Activated B cell treated with CpG ODN at 0.5 μM for 24 hours (primary cell): ENCODE data around the gene CHEK1. TPM values are rescaled to one million over a fixed set of nuclear protein-coding genes. Genes with fewer than 3 reads are reported as not detected.
A peak's percentile ranks its signal among the peaks of the same experiment; 100 is the strongest.

Source experiments
- ATAC-seq: fragments of 200-7000 bp; cut with Tn5 transposase; one replicate; pipeline ENCODE4 v1.10.0; 2021; ENCODE audit warnings: low read depth, mild to moderate bottlenecking, moderate library complexity
- CTCF ChIA-PET: fragments of 350-600 bp; sonication (Branson Sonifier 250); formaldehyde crosslinking; loops from one replicate; lab custom pipeline; 2021; ENCODE audit warnings: antibody characterized with exemption; lab: Charles Lee
- POLR2A ChIA-PET: fragments of 350-600 bp; sonication (Branson Sonifier 250); formaldehyde crosslinking; loops from one replicate; lab custom pipeline; 2021; ENCODE audit warnings: antibody characterized with exemption; lab: Charles Lee
- DNase-seq: peaks from one replicate; pipeline ENCODE4 v3.0.0; 2022
- H3K27ac Mint-ChIP-seq: one replicate; pipeline ENCODE4 v1.8.0; 2020; ENCODE audit warnings: mixed read lengths
- H3K27me3 Mint-ChIP-seq: one replicate; pipeline ENCODE4 v1.8.0; 2021; ENCODE audit warnings: mixed read lengths
- H3K36me3 Mint-ChIP-seq: one replicate; pipeline ENCODE4 v1.8.0; 2021; ENCODE audit warnings: low read depth, mixed read lengths
- H3K4me1 Mint-ChIP-seq: one replicate; pipeline ENCODE4 v1.8.0; 2021; ENCODE audit warnings: mixed read lengths
- H3K4me3 Mint-ChIP-seq: one replicate; pipeline ENCODE4 v1.8.0; 2020; ENCODE audit warnings: mild to moderate bottlenecking, mixed read lengths
- H3K9me3 Mint-ChIP-seq: one replicate; pipeline ENCODE4 v1.8.0; 2020; ENCODE audit warnings: mixed read lengths
- CTCF ChIP-seq: fragments of 200-600 bp; IDR thresholded peaks from one replicate; pipeline ENCODE4 v1.8.0; 2022; ENCODE audit warnings: antibody characterized with exemption, mild to moderate bottlenecking
- intact Hi-C: fragments of 100-400 bp; cut with micrococcal nuclease; formaldehyde crosslinking; loops from one replicate; pipeline ENCODE4 v1.15.1; 2024
- total RNA-seq: library from RNA; stranded (reverse); gene quantifications from 2 replicates; pipeline ENCODE4 v1.2.3, GENCODE V29; 2022

CHEK1 gene
- total RNA-seq, 1 donor from 2014 or later, result 9.6 TPM

- no peak overlapping the region for H3K4me3 Mint-ChIP-seq
- H3K27ac Mint-ChIP-seq, result no peak overlapping the region
- H3K36me3 Mint-ChIP-seq, result peaks cover 49% of the 10 kb centered on the region
- DNase-seq (no peak), ATAC-seq (no peak)
- TF ChIP-seq CTCF, result no peak
- ChIA-PET CTCF (no interaction called here), POLR2A (no interaction called here)
- no peaks in the 10 kb centered on the region for H3K27me3 Mint-ChIP-seq
- peaks cover 20% of the 10 kb centered on the region for H3K4me1 Mint-ChIP-seq
- intact Hi-C loops, result loop anchor here (10.0 kb wide), 1 partner anchor 592 kb away; the partner anchor contains the start of genes FAM118B and RPUSD4
- H3K9me3 Mint-ChIP-seq, result no peaks in the 10 kb centered on the region
These were observed 1.9 kb upstream of the CHEK1 start for GRCh38 chr11:125623064-125623463.

GRCh38 chr11:125625225-125625629 is 264 bp downstream of the CHEK1 start:
- CTCF ChIA-PET, result interaction anchor here (0.8 to 1.3 kb wide), 2 partner anchors 278 to 569 kb away, joined by 3 to 5 read pairs; partner anchors contain the start of gene PUS3
- Mint-ChIP-seq H3K9me3 (no peaks in the 10 kb centered on the region), H3K4me3 (peak overlapping the region; percentile 91), H3K27ac (peak overlapping the region; percentile 98), H3K36me3 (peaks cover 27% of the 10 kb centered on the region), H3K27me3 (no peaks in the 10 kb centered on the region), H3K4me1 (peaks cover 20% of the 10 kb centered on the region)
- DNase-seq (no peak), ATAC-seq (no peak)
- TF ChIP-seq CTCF, result no peak
- intact Hi-C loops, result loop anchor here (1.0 to 10.0 kb wide), 9 partner anchors 18 to 590 kb away; partner anchors contain the start of genes CDON, EI24, FAM118B and HYLS1
- POLR2A ChIA-PET, result interaction anchor here (0.6 to 3.0 kb wide), 10 partner anchors 9 to 644 kb away, joined by 3 to 49 read pairs (median 6); partner anchors contain the start of genes EI24, FOXRED1, HYLS1 and PUS3

GRCh38 chr11:125625630-125626287 is 796 bp downstream of the CHEK1 start:
- intact Hi-C loops, result loop anchor here (1.0 to 10.0 kb wide), 9 partner anchors 19 to 589 kb away; partner anchors contain the start of genes CDON, EI24, FAM118B and HYLS1
- Mint-ChIP-seq H3K4me3 (peak overlapping the region; percentile 91), H3K27me3 (no peaks in the 10 kb centered on the region), H3K36me3 (peaks cover 22% of the 10 kb centered on the region), H3K9me3 (no peaks in the 10 kb centered on the region), H3K27ac (peak overlapping the region; percentile 98), H3K4me1 (peaks cover 20% of the 10 kb centered on the region)
- DNase-seq (peak; percentile 80), ATAC-seq (peak; percentile 93)
- no peak for TF ChIP-seq CTCF
- ChIA-PET CTCF (interaction anchor here (0.8 to 1.3 kb wide), 3 partner anchors 262 to 568 kb away, joined by 3 to 5 read pairs (median 3); partner anchors contain the start of genes HYLS1 and PUS3), POLR2A (interaction anchor here (0.6 to 3.0 kb wide), 10 partner anchors 8 to 643 kb away, joined by 3 to 49 read pairs (median 6); partner anchors contain the start of genes EI24, FOXRED1, HYLS1 and PUS3)

- TF ChIP-seq CTCF, result no peak
- peak overlapping the region; percentile 91 for H3K4me3 Mint-ChIP-seq
- ATAC-seq, result peak; percentile 17
- H3K27ac Mint-ChIP-seq, result peak overlapping the region; percentile 98
- H3K9me3 Mint-ChIP-seq, result no peaks in the 10 kb centered on the region
- no peaks in the 10 kb centered on the region for H3K27me3 Mint-ChIP-seq
- POLR2A ChIA-PET, result interaction anchor here (0.9 to 3.0 kb wide), 4 partner anchors 18 to 642 kb away, joined by 3 to 49 read pairs (median 10); partner anchors contain the start of genes FOXRED1, HYLS1, SRPRA and STT3A
- CTCF ChIA-PET, result interaction anchor here (1.2 kb wide), 1 partner anchor 261 kb away, joined by 3 read pairs; the partner anchor contains the start of gene HYLS1
- H3K4me1 Mint-ChIP-seq, result peaks cover 20% of the 10 kb centered on the region
- intact Hi-C loops, result loop anchor here (5.0 to 10.0 kb wide), 2 partner anchors 436 to 588 kb away; partner anchors contain the start of genes CDON, FAM118B and RPUSD4
- H3K36me3 Mint-ChIP-seq, result peaks cover 15% of the 10 kb centered on the region
- DNase-seq, result no peak
These were observed 1.5 kb downstream of the CHEK1 start for GRCh38 chr11:125626288-125626950.
